Embryonic facial prominence (tissue), 1 donor: ENCODE results near the gene NTSR1.

Source experiments
- DNase-seq: peaks from one replicate; pipeline ENCODE4 v3.0.0-alpha.2; 2016; ENCODE audit errors: extremely low spot score

Gene NTSR1

DNA sequence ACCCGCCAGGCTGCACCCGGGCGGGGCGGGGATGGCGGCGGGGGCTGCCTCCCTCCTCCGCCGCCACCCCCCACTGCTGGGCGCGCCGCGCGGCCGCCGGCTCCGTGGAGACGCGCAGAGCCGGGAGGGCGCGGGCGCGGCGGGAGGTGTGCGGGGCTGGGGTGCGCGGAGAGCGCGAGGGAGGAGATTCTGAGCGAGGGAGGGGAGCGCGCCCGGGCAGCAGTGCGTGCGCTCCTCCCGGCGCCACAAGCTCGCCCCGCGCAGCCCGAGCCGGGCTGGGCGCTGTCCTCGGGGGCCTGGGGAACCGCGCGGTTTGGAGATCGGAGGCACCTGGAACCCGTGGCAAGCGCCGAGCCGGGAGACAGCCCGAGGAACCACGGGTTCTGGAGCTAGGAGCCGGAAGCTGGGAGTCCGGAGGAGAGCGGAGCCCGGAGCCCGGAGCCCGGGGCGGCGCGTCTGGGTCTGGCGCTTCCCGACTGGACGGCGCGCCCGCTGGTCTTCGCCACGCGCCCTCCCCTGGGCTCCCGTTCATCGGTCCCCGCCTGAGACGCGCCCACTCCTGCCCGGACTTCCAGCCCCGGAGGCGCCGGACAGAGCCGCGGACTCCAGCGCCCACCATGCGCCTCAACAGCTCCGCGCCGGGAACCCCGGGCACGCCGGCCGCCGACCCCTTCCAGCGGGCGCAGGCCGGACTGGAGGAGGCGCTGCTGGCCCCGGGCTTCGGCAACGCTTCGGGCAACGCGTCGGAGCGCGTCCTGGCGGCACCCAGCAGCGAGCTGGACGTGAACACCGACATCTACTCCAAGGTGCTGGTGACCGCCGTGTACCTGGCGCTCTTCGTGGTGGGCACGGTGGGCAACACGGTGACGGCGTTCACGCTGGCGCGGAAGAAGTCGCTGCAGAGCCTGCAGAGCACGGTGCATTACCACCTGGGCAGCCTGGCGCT is at the start of gene NTSR1:
Gene NTSR1 (plus strand): TSS at position 246 of the 946 bp plus-strand sequence. CDS start 372 bp downstream, at position 618.
- no peak for DNase-seq

DNA sequence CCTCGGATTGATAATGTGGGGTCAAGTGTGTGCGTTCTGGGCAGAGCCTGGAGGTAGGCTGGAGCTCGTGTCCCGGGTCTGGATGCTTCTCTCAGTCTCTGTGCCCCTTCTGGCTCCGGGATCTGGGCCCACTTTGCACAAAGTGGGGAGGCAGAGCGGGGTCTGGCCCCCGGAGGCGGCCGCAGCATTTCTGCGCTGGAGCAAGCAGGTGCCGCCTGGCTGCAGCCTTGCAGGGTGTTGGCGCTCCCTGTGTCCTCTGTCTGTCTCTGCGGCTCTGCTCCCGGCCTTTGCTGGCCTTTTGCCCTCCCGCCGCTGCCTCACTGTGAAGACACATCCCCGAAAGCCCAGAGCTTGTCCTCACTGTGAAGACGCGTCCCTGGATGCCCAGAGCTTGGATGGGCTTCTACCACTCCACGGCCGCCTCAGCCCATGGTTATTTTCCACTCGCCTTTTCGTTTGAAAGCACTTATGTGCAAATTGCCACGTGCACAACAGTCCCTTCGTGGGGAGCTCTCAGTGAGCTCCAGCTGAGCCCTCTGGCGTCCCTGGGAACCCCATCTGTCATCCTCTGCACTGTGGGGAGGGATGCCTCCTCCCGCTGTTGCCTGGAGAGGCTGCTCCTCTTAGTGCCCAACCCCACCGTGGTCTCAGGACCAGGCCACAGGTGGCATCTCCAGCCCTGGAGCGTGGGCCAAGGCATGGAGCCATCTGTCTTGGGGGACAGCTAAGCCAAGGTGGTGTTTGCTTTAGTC is 49.0 kb upstream of the NTSR1 start:
- no peak for DNase-seq

DNA sequence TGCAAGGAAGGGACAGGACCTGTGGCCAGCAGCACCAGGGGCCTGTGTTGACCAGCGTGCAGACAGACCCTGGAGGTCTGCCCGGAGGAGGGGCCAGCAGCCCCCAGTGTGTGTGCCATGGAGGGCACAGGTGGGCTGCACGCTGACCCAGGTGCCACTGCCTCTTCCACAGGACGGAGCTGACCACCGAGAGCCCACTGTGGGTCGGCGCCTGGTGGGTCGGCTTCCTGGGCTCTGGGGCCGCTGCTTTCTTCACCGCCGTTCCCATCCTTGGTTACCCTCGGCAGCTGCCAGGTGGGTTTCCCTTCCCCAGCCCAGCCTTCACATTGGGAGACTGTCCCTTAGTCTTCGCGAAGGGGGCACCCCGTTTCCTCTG is 48.4 kb upstream of the NTSR1 start:
- no peak for DNase-seq

DNA sequence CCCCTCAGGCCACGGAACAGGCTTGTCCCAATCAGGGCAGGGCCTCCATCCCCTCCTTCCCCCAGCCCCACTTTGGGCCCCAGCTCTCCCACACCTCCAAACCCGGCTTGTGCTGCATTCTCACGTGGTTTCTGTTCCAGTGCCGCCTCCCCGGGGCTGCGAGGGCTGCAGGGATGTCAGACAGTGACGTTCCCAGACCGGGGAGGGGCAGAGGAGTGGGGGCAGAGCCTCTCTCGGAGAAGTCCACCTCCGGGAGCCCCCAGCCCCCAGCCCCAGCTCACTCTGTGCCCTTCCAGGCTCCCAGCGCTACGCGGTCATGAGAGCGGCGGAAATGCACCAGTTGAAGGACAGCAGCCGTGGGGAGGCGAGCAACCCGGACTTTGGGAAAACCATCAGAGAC is 47.9 kb upstream of the NTSR1 start:
- DNase-seq = no peak

DNA sequence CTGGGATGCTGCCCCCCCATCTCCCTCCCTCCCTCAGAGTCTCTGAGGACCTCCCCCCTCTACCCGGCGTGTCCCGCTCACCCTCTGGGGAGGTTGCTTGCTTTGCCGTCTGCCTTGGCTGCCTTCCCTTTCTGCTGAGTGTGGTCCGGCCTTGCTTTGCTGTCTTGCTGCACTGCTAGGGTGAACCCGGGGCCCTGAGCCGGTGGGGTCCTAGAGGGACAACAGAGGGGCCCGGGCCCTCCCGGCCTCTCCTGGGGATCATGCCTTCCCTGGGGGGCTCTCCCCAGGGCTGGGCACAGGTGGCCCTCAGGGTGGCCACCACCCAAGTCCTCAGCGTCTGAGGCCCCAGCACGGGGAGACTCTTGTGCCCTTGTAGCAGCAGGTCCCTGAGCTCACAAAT is 47.0 kb upstream of the NTSR1 start:
- DNase-seq = no peak

DNA sequence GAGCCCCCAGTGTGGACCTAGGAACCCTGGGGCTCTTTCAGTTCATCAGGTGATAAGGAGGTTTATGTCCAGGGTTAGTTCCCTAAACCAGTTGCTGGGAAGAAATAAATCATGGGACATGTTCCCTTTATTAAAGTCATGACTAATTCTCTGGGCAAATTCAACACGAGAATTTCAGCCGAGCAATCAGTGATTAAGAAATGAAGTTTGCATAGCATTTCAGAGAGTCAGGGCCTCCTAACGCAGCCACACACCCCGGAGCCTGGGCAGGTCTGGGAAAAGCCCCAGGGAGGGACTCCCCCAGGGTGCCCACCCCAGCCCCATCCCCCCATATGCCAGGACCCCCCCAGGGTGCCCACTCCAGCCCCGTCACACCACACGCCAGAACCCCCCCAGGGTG is 46.2 kb upstream of the NTSR1 start:
- no peak for DNase-seq

DNA sequence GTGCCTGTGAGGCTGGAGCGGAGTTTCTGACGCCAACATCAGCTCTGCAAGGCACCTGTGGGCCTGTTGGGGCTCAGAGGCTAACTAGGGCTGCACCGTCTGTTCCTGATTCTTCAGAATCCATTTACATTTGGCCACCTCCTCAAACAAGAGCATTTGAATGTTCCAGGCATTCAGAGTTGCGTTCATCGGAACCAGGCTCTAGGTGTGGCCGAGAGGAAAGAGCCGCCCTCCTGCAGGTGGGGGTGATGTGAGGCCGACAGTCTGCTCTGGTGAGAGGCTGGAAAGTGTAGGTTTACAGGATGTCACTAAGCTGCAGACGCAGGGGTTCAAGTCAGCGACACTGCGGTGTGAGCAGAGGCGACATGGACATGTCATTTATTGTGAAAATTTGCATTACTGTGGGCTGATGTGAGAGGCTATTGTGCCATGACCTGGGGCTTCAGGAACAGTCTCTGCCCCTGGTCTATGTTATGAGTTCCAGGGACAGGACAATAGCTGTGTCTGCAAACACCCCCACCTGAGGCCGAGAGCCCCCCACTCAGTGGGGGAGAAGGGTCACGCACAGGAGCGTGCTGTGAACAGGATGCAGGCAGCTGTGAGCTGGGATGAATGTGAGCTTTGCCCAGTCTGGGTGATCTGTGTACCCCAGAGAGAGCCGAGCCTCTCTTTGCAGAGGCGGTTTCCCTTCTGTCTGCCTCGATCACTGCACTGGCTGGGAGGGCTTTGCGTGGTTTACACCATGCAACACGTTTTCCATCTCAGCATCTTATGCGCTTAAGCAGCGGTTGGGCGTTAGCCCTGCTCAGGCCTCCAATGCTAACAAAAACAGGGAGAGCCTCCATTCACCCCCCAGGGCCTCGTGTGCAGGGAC is 45.3 kb upstream of the NTSR1 start:
- DNase-seq = no peak

DNA sequence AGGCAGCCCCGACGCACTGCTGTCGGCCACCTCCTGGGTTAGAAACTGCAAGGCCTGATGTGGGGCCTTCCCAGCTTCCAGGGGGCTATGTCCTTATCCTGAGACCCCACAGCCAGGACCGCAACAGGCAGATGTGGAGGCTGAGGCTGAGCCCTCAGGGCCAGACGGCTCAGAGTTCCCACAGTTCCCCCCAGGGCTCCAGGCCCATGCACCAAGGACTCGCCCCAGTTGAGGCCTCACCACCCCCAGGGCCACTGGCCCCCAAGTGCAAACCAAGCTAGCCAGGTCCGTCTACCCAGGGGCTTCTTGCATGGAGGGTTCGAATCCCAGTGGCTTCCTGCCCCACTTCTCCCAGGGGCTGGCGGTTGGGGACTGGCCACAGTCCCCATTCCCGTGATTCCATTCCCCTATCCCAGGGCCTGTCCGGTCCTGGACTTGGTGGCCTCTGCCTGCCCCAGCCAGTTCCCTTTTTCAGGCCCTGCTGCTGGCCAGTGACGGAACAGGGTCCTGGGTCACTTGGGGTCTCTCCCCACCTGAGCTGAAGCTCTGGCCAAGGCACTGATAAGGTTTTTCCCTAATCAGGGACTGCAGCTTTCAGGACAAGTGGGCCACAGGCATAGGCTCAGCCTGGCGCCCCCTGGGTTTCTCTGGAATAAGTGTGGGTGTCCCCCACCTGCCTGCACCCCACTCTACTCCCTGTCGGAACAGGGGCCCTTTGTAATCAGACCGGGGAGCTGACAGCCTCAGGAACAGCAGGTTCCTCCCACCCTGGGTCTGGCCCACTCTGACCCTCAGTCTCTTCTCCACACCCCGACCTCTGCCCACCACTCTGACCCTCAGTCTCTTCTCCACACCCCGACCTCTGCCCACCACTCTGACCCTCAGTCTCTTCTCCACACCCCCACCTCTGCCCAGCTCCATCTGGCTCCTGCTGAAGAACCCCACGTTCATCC is 44.3 kb upstream of the NTSR1 start:
- no peak for DNase-seq

DNA sequence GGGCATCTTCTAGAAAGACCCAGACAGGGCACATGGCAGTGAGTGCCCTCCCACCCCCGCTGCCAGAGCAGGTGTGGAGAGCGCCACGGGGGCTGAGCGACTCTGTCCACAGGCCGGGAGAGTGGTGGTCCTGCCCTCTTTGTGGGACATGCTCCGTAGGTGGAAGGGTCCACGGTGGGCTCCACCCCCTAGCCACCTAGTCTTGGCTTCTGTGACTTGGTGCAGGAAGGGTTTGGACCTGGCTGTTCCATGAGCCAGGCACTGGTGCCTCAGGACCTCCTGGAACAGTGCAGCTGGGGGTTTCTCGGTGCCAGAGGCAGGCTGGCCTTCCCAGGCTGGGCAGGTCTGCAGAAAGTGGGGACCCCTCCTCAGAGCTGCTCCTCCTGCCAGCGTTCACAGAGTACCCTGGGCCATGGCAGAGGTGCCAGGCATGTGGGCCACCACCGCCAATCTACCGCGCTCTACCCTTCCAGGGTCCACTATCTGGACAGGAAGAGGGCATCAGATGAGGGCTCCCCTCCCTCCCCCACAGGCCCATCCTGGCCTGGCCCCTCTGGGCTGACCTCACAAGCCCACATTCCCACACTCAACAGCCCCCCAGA is 43.4 kb upstream of the NTSR1 start:
- DNase-seq = no peak

DNA sequence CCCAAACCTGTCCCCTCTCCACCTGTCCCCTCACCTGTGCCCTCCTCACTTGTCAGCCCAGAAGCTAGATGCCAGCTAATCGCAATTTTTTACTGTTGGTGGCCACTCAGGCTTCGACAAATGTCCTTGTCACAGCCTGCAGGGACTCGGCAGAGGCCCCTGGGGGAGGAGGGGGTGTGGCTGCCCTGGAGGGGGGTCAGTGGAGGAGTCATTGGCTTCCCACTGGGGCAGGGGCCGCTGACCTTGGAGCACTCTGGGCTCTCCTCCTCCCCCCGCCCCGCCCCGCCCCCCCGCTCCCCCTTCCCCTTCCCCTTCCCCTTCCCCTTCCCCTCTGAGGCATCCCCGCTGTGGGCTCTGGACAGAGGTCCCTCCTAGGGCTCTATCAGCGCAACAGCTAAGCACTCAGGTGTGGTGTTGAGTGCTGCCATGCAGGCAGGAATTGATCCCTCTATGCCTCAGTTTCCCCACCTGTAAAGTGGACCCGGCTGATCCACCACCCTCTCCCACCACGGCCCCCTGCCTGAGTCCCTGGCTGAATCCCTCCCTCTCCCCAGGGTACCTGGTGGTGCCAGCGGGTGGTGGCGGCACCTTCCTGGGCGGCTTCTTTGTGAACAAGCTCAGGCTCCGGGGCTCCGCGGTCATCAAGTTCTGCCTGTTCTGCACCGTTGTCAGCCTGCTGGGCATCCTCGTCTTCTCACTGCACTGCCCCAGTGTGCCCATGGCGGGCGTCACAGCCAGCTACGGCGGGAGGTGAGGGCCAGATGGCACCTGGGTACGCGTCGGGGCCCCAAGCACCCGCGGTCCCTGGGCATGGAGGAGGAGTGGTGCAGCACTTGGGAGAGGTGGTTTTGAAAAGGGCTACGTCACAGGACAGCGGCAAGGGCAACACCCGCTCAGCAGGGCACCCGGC is 42.6 kb upstream of the NTSR1 start:
- no peak for DNase-seq

DNA sequence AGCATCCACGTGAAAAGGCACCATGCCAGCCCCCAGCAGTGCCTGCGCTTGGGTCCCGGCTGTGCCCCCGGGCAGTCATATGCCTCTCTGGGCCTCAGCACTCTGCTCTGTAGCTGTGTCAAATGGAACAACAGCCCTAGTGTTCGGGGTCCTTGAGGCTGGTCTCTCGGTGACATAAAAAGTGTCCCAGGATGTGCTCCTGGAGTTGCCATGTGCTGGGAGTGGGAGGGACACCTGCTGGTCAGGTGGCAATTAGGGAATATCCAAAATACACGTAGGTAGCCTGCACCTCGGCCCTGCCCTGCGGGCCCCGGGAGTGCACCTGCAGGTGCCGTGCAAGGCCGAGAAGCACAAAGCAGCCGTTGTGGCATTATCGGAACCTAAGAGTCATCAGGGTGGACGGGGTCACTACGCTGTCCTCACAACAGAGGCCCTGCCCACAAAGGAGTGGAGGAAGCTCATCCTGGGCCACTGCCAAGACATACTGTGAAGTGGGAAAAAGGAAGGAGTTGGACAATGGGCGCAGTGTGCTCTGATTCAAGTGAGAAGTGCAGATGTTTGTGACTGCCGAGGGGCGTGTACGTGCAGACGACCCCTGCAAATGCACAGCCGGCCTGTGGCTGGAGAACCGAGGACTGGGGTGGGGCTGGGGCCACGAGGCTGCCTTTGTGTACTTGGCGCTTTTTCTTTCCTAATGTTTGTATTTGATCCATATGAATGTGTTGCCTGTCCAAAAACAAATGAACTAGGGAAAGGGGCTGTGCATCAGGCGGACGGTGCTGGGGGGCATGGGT is 41.7 kb upstream of the NTSR1 start:
- DNase-seq = no peak

DNA sequence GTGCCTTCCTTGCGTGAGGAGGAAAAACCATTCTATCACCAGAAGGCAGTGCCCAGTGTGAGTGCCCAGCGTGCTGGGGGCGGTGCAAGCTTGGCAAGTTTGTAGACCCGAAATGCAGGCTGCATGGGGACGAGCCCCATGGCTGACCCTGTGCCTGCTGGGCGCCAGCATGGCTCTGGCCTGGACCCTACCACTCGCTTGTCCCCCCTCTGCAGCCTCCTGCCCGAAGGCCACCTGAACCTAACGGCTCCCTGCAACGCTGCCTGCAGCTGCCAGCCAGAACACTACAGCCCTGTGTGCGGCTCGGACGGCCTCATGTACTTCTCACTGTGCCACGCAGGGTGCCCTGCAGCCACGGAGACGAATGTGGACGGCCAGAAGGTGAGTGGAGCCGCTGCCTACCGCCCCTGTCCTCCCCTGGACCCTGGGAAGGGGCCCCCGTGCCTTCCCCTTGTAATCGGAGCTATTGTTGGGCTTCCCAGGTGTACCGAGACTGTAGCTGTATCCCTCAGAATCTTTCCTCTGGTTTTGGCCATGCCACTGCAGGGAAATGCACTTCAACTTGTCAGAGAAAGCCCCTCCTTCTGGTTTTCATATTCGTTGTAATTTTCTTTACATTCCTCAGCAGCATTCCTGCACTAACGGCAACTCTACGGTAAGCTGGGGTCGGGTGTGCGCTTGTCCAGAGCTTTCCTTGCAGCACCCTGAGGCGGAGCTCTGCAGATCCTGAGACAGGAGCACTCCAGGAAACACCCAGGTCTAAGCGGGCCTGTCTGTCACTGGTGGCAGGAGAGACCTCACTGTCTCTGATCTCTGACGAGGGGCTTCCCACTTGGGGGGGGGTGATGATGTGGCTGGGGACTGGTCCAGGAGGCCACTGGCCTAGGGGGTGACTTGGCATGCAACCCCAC is 40.9 kb upstream of the NTSR1 start:
- DNase-seq = no peak

DNA sequence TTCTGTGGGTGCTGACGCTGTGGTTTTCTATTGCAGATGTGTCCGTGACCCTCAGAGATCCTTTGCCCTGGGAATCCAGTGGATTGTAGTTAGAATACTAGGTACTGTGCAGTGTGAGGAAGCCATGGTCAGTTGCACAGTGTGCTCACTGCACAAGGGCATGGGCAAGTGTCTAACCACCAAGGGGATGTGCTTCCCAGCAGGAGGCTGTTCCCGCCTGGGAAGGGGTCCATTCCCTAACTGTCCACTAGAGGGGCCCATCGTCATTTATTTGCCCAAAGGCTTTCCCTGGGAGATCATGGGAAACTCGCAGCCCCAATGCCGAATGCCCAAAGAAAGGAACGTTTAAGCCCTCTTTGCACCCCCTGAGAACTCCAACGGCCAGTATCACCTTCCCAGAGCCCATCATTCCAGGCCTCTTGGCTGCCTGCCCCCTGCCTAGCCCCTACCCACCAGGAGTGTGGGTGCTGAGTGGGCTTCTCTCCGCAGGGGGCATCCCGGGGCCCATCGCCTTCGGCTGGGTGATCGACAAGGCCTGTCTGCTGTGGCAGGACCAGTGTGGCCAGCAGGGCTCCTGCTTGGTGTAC is 40.1 kb upstream of the NTSR1 start:
- peak; percentile 53 for DNase-seq

DNA sequence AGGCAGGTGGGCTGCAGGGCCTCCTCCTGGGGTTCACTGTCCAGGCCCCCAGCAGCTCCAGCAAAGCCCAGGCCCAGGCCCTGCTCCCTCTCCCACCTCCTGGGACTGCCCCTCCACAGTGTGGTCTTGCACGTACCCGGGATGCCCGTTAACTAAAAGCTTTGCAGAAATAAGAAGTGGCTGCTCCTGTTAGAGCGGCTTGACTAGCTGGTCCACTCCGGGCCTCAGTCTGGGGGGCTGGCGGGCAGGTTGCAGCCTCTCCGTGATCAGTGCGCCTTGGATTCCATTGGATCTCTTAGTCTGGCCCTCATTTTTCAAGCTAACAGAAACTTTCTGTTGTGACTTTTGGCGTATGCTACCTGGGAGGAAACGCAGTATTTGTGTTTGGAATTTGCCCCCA is 39.4 kb upstream of the NTSR1 start:
- no peak for DNase-seq

DNA sequence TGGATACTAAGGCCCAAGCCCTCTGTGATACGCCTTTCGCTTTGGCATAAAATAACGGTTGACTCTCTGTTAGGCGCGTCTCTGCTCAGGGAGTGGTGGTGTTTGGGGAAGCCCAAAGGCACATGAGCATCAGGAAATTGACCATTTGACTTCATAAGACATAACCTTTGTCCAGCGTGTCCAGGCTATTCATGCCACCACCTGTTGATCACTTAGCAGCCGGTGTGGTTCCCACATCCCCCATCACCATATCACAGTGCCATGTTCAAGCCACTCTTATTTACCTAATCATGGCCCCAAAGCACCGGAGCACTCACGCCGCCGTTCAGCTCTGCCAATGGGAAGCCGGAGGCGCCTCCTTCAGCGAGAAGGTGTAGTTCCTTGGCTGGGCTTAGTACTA is 38.5 kb upstream of the NTSR1 start:
- DNase-seq = no peak

DNA sequence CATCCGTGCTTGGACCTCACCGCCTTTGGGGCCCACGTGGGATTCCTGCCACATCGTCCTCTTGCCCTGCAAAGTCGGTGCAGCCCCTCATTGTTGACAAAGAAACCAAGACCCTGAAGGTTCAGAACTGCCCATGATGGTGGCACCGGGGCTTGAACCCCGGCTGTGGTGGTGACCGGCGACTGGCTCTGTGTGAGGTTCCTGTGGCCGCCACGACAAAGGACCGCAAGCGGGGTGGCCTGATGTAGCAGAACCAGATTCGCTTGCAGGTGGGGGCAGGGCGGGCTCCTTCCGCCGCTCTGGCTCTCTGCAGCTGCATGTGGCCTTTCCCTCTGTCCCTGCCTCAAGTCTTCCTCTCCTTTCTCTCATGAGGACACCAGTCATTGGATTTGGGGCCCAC is 37.6 kb upstream of the NTSR1 start:
- no peak for DNase-seq

DNA sequence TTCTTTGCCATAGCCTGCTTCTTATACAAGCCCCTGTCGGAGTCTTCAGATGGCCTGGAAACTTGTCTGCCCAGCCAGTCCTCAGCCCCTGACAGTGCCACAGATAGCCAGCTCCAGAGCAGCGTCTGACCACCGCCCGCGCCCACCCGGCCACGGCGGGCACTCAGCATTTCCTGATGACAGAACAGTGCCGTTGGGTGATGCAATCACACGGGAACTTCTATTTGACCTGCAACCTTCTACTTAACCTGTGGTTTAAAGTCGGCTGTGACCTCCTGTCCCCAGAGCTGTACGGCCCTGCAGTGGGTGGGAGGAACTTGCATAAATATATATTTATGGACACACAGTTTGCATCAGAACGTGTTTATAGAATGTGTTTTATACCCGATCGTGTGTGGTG is 36.9 kb upstream of the NTSR1 start:
- no peak for DNase-seq
